Activated naive CD8-positive, alpha-beta T cell (primary cell): ENCODE measurements around the gene PPFIBP2.

Experiments used
- H3K27ac Mint-ChIP-seq: one replicate; pipeline ENCODE4 v1.8.0; 2021; ENCODE audit warnings: mixed read lengths
- H3K27me3 Mint-ChIP-seq: one replicate; pipeline ENCODE4 v1.8.0; 2021; ENCODE audit warnings: mixed read lengths
- H3K36me3 Mint-ChIP-seq: one replicate; pipeline ENCODE4 v1.8.0; 2021; ENCODE audit warnings: mixed read lengths
- H3K4me1 Mint-ChIP-seq: one replicate; pipeline ENCODE4 v1.8.0; 2021; ENCODE audit warnings: low read depth, mixed read lengths
- H3K4me3 Mint-ChIP-seq: one replicate; pipeline ENCODE4 v1.8.0; 2021; ENCODE audit warnings: mild to moderate bottlenecking, mixed read lengths
- H3K9me3 Mint-ChIP-seq: one replicate; pipeline ENCODE4 v1.8.0; 2021; ENCODE audit warnings: low read depth, mixed read lengths

The PPFIBP2 gene

GRCh38 chr11:7581021-7581590 lies 67.3 kb downstream of the PPFIBP2 start:
- Mint-ChIP-seq H3K9me3 (no peaks in the 10 kb centered on the region), H3K27ac (no peak overlapping the region), H3K36me3 (peaks cover 15% of the 10 kb centered on the region), H3K4me1 (peaks cover 32% of the 10 kb centered on the region), H3K4me3 (no peak overlapping the region), H3K27me3 (no peaks in the 10 kb centered on the region)

- H3K4me3 Mint-ChIP-seq = no peak overlapping the region
- no peak overlapping the region for H3K27ac Mint-ChIP-seq
- H3K36me3 Mint-ChIP-seq = peaks cover 20% of the 10 kb centered on the region
- H3K27me3 Mint-ChIP-seq = no peaks in the 10 kb centered on the region
- H3K9me3 Mint-ChIP-seq = no peaks in the 10 kb centered on the region
- peaks cover 25% of the 10 kb centered on the region for H3K4me1 Mint-ChIP-seq
These were observed 68.7 kb downstream of the PPFIBP2 start for GRCh38 chr11:7582338-7582985.

- H3K4me3 Mint-ChIP-seq = no peak overlapping the region
- no peaks in the 10 kb centered on the region for H3K9me3 Mint-ChIP-seq
- H3K27ac Mint-ChIP-seq = no peak overlapping the region
- H3K4me1 Mint-ChIP-seq = peaks cover 17% of the 10 kb centered on the region
- peaks cover 21% of the 10 kb centered on the region for H3K36me3 Mint-ChIP-seq
- H3K27me3 Mint-ChIP-seq = no peaks in the 10 kb centered on the region
These were observed 69.4 kb downstream of the PPFIBP2 start for GRCh38 chr11:7583248-7583647.

GRCh38 chr11:7584910-7585309 lies 71.1 kb downstream of the PPFIBP2 start:
- H3K4me3 Mint-ChIP-seq = no peak overlapping the region
- no peaks in the 10 kb centered on the region for H3K27me3 Mint-ChIP-seq
- no peaks in the 10 kb centered on the region for H3K9me3 Mint-ChIP-seq
- no peak overlapping the region for H3K27ac Mint-ChIP-seq
- peaks cover 9% of the 10 kb centered on the region for H3K4me1 Mint-ChIP-seq
- peaks cover 25% of the 10 kb centered on the region for H3K36me3 Mint-ChIP-seq

- Mint-ChIP-seq H3K36me3 (peaks cover 29% of the 10 kb centered on the region), H3K27ac (no peak overlapping the region), H3K27me3 (no peaks in the 10 kb centered on the region), H3K9me3 (no peaks in the 10 kb centered on the region), H3K4me1 (peaks cover 13% of the 10 kb centered on the region), H3K4me3 (no peak overlapping the region)
These were observed 72.0 kb downstream of the PPFIBP2 start for GRCh38 chr11:7585816-7586215.

- Mint-ChIP-seq H3K4me1 (peaks cover 16% of the 10 kb centered on the region), H3K36me3 (peaks cover 30% of the 10 kb centered on the region), H3K27me3 (no peaks in the 10 kb centered on the region), H3K4me3 (no peak overlapping the region), H3K27ac (no peak overlapping the region), H3K9me3 (no peaks in the 10 kb centered on the region)
These were observed 72.6 kb downstream of the PPFIBP2 start for GRCh38 chr11:7586376-7586775.

GRCh38 chr11:7587712-7588111 lies 73.9 kb downstream of the PPFIBP2 start:
- Mint-ChIP-seq H3K27me3 (no peaks in the 10 kb centered on the region), H3K27ac (no peak overlapping the region), H3K36me3 (peaks cover 28% of the 10 kb centered on the region), H3K9me3 (no peaks in the 10 kb centered on the region), H3K4me1 (peaks cover 30% of the 10 kb centered on the region), H3K4me3 (no peak overlapping the region)

- no peak overlapping the region for H3K4me3 Mint-ChIP-seq
- H3K36me3 Mint-ChIP-seq = peaks cover 23% of the 10 kb centered on the region
- H3K4me1 Mint-ChIP-seq = peaks cover 29% of the 10 kb centered on the region
- H3K9me3 Mint-ChIP-seq = no peaks in the 10 kb centered on the region
- H3K27me3 Mint-ChIP-seq = no peaks in the 10 kb centered on the region
- H3K27ac Mint-ChIP-seq = no peak overlapping the region
These were observed 76.1 kb downstream of the PPFIBP2 start for GRCh38 chr11:7589861-7590260.

GRCh38 chr11:7590529-7590928 lies 76.7 kb downstream of the PPFIBP2 start:
- Mint-ChIP-seq H3K4me3 (no peak overlapping the region), H3K36me3 (peaks cover 19% of the 10 kb centered on the region), H3K4me1 (peaks cover 29% of the 10 kb centered on the region), H3K27me3 (no peaks in the 10 kb centered on the region), H3K27ac (no peak overlapping the region), H3K9me3 (no peaks in the 10 kb centered on the region)

GRCh38 chr11:7591107-7591894 lies 77.5 kb downstream of the PPFIBP2 start:
- Mint-ChIP-seq H3K4me1 (peaks cover 29% of the 10 kb centered on the region), H3K36me3 (peaks cover 17% of the 10 kb centered on the region), H3K4me3 (no peak overlapping the region), H3K9me3 (no peaks in the 10 kb centered on the region), H3K27me3 (no peaks in the 10 kb centered on the region), H3K27ac (no peak overlapping the region)

- H3K9me3 Mint-ChIP-seq = no peaks in the 10 kb centered on the region
- H3K27me3 Mint-ChIP-seq = no peaks in the 10 kb centered on the region
- peaks cover 15% of the 10 kb centered on the region for H3K36me3 Mint-ChIP-seq
- peak overlapping the region; percentile 36 for H3K4me3 Mint-ChIP-seq
- H3K27ac Mint-ChIP-seq = no peak overlapping the region
- H3K4me1 Mint-ChIP-seq = peaks cover 27% of the 10 kb centered on the region
These were observed 78.2 kb downstream of the PPFIBP2 start for GRCh38 chr11:7591987-7592386.

GRCh38 chr11:7592711-7593110 lies 78.9 kb downstream of the PPFIBP2 start:
- Mint-ChIP-seq H3K4me3 (peak overlapping the region; percentile 9), H3K27me3 (no peaks in the 10 kb centered on the region), H3K36me3 (peaks cover 12% of the 10 kb centered on the region), H3K4me1 (peaks cover 26% of the 10 kb centered on the region), H3K27ac (no peak overlapping the region), H3K9me3 (no peaks in the 10 kb centered on the region)

- Mint-ChIP-seq H3K4me3 (no peak overlapping the region), H3K9me3 (no peaks in the 10 kb centered on the region), H3K36me3 (peaks cover 10% of the 10 kb centered on the region), H3K27ac (no peak overlapping the region), H3K4me1 (peaks cover 26% of the 10 kb centered on the region), H3K27me3 (no peaks in the 10 kb centered on the region)
These were observed 79.7 kb downstream of the PPFIBP2 start for GRCh38 chr11:7593481-7593880.

- no peaks in the 10 kb centered on the region for H3K27me3 Mint-ChIP-seq
These were observed 81.4 kb downstream of the PPFIBP2 start for GRCh38 chr11:7595016-7595866.

GRCh38 chr11:7595951-7596350 lies 82.2 kb downstream of the PPFIBP2 start:
- peaks cover 20% of the 10 kb centered on the region for H3K4me1 Mint-ChIP-seq
- no peaks in the 10 kb centered on the region for H3K27me3 Mint-ChIP-seq
- H3K27ac Mint-ChIP-seq = no peak overlapping the region
- no peaks in the 10 kb centered on the region for H3K9me3 Mint-ChIP-seq
- H3K36me3 Mint-ChIP-seq = peaks cover 10% of the 10 kb centered on the region
- no peak overlapping the region for H3K4me3 Mint-ChIP-seq

More at GRCh38 chr11:7595016-7595866, 81.4 kb downstream of the PPFIBP2 start:
- peaks cover 11% of the 10 kb centered on the region for H3K36me3 Mint-ChIP-seq
- peaks cover 23% of the 10 kb centered on the region for H3K4me1 Mint-ChIP-seq
- no peak overlapping the region for H3K27ac Mint-ChIP-seq
- H3K4me3 Mint-ChIP-seq = no peak overlapping the region
- H3K9me3 Mint-ChIP-seq = no peaks in the 10 kb centered on the region
